CD4-positive, alpha-beta T cell treated with Interleukin-2 at 100 ng/mL for 4 hours (primary cell): ENCODE measurements around the gene TMEM214.

ENCODE experiments used
- DNase-seq: peaks from one replicate; pipeline ENCODE4 v3.0.0-alpha.2; 2020; ENCODE audit warnings: low spot score

The TMEM214 gene, protein sequence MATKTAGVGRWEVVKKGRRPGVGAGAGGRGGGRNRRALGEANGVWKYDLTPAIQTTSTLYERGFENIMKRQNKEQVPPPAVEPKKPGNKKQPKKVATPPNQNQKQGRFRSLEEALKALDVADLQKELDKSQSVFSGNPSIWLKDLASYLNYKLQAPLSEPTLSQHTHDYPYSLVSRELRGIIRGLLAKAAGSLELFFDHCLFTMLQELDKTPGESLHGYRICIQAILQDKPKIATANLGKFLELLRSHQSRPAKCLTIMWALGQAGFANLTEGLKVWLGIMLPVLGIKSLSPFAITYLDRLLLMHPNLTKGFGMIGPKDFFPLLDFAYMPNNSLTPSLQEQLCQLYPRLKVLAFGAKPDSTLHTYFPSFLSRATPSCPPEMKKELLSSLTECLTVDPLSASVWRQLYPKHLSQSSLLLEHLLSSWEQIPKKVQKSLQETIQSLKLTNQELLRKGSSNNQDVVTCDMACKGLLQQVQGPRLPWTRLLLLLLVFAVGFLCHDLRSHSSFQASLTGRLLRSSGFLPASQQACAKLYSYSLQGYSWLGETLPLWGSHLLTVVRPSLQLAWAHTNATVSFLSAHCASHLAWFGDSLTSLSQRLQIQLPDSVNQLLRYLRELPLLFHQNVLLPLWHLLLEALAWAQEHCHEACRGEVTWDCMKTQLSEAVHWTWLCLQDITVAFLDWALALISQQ

GRCh38 chr2:27032495-27033252 lies at the start of gene TMEM214:
TMEM214 (plus strand) TSS chr2:27032965; CDS start chr2:27033016, 51 bp downstream.
- peak; percentile 78 for DNase-seq

- no peak for DNase-seq
These were observed 49.0 kb upstream of the TMEM214 start for GRCh38 chr2:26983746-26984145.

GRCh38 chr2:26985807-26986206 lies 47.0 kb upstream of the TMEM214 start:
- no peak for DNase-seq

GRCh38 chr2:26986576-26986975 lies 46.2 kb upstream of the TMEM214 start:
- no peak for DNase-seq

DNA sequence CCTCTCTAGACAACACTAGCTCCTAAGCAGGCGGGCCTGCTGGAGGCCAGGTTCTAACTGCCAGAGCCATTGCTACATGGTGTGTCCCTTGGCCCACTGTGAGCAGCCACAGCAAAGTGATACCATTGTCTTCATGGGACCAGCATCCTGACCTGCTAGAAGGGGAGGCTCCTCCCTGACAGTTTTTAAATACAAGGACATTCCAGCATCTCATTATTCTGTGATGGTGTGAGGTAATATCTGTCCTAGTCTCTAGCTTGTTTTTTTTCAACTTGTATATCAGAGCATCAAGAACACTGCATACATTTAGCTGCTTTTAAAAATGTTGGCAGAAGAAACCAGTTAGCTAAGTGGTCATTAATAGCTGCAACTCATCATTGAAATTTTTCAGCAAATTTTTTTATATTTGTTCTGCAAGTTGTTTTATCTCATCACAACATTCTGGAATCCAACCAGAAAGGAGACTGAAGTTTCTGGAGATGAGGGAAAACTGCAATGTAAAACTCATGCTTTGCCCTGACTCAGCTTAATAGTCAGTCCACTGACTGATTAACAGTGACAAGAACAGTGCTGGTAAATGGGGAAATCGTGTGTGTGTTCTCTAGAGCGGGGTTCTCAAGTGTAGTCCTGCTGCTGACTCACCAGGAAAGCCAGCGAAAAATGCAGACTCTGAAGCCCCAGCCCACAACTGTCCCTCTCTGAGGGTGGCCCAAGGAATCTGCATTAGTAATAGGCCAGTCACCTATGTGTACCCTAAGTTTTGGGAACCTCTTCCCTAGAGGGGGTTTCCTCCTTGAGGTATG lies 44.5 kb upstream of the TMEM214 start:
- DNase-seq, result no peak

DNA sequence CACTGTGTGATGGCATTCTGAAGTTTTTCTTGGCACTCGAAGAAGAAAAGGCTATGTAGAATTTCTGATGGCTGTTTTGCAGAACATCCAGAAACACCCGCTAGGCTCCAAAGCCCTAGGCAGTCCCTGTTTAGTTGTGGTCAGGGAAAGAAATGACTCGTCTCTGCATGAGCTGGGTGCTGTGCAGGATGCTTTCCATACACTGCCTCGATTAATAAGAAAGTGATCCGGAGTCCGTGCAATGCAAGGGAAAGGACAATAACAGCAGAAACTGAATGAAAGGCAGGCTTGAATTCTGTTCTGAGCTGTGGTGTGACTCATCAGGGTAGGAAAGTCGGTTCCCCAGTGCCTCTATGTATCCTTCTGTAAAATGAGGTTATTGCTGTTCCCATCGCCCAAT lies 43.6 kb upstream of the TMEM214 start:
- DNase-seq, result no peak

- no peak for DNase-seq
These were observed 41.0 kb upstream of the TMEM214 start for GRCh38 chr2:26991717-26992116.

- no peak for DNase-seq
These were observed 39.0 kb upstream of the TMEM214 start for GRCh38 chr2:26993768-26994167.

GRCh38 chr2:26994983-26995382 lies 37.8 kb upstream of the TMEM214 start:
- no peak for DNase-seq

DNA sequence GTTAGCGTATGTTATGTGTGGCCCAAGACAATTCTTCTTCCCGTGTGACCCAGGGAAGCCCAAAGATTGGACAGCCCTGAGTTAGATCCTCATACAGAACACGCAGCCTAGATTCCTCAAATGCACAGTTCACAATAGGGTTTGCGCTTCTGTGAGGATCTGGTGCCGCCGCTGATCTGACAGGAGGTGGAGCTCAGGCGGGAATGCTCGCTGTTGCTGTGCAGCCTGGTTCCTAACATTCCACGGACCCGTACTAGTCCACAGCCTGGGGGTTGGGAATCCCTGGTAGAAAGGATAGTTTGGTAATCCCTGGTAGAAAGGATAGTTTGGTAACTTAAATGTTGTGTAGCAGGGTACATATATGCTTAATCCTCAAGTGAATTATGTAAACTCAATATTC lies 35.4 kb upstream of the TMEM214 start:
- DNase-seq, result no peak

GRCh38 chr2:26998323-26998722 lies 34.4 kb upstream of the TMEM214 start:
- no peak for DNase-seq

DNA sequence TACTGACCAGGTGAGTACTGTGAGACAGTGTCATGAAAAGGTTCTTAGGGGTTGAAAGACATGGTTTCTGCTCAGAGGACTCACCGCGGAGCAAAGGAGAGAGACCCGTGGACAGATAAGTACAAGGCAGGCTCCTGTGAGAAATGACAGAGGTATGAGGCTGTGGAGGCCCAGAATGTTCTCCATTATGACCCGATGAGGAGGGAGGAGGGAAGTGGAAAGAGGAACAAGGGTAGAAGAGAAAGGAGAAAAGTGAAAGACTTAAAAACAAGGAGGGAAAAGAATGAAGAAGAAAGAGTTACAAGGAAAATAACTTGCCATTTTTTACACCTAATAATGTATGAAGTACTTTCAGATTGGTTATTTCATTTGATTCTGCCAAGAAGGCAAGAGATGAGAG lies 32.5 kb upstream of the TMEM214 start:
- DNase-seq, result no peak

DNA sequence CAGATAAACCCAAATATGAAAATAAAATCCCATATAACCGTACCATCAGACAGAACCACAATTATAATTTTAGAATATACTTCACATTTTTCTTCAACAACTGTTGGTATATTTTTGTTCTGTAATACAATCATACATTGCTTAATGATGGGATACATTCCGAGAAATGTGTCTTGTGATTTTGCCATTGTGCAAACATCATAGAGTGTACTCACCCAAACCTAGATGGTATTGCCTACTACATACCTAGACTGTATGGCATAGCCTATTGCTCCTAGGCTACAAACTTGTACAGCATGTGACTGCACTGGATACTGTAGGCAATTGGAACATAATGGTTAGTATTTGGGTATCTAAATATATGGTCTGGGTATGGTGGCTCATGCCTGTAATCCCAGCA lies 31.8 kb upstream of the TMEM214 start:
- no peak for DNase-seq

- no peak for DNase-seq
These were observed 30.8 kb upstream of the TMEM214 start for GRCh38 chr2:27001950-27002349.

GRCh38 chr2:27003007-27003406 lies 29.8 kb upstream of the TMEM214 start:
- no peak for DNase-seq

DNA sequence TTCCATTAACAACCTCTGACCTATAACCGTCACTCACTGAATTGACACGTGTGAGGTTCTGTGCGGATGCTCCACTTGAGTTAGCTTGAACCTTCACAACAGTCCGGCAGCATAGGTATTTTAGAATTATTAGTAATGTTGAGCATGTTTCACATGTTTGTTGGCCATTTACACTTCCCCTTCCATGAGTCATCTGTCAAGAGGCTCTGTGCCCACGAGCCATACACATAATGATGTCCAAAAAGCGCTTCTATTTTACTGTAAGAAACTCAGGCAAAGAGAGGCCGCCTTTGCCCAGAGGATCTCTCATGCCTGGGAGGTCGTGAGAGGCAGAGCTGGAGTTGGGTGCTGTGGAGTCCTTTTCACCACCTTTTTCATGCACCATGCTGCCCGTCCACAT lies 28.9 kb upstream of the TMEM214 start:
- no peak for DNase-seq

DNA sequence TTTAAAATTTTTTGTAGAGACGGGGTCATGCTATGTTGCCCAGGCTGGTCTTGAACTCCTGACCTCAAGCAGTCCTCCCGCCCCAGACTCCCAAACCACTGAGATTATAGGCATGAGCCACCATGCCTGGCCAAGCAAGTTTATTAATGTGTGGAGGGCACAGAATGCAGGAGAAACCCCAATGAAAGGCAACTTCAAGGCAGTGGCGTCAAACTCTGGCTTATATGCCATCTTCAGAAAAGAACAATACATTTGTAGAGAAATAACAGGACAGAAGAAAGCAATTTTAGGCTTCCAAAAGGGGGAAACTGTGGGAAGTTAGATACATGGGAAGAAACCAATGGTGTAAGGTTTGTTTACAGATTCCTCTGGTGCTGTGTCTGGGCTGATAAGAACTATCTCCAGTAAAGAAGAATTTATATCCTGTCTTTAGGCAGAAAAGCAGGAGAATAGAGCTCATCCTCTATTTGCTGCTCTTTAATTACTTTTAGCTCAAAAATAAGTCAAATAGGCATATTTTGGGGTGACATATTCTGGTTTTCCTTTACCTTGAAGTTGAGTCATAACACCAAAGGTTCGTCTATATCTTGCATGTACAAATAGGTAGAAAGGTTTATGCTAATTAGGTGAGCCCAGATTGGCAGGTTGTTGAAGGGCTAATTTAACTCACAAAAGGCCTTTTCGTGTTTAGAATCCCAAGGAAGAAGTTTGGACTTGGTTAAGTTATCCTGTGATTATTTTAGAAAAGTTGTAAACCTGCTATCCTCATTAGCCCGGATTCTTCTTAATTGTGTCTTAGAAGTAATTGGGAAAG lies 26.0 kb upstream of the TMEM214 start:
- no peak for DNase-seq

DNA sequence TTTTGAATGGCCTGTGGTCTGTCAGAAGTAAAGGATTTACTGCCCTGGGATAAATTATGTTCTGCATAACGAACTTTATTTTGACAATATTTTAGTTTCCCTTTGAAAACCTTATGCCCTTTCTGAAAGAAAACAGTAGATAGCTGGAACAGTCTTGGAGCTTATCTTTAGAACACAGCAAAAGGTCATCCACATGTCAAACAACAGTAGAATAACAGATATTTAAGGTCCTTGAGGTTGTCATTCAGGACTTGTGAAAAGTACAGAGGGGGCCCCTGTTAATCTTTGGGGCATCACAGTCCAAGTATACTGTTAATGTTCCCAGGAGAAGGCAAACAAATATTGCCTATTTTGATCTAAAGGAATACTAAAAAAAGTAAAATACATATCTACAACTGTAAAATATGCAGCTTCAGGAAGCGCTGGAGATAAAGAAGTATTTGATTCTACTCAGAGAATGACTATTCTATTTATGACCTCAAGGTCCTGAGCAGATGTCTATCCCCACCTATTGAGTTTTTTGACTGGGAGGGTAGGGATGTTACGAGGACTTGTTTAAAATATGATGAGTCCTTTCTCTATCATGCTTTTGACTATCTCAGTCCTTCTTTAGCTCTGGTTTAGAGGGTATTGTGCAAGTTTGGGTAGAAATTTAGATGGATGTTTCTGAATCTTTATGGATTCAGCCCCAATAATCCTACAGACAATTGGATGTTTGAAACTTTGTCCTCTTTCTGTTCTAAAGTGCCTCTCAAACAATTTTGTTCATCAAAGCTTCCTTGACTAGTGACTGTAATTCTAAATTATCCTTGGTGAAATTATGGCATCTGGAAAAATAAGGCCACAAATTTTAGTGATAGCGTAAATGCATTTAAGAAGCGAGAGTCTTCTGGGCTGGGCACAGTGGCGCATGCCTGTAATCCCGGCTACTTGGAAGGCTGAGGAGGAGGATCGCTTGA lies 25.1 kb upstream of the TMEM214 start:
- DNase-seq, result no peak

DNA sequence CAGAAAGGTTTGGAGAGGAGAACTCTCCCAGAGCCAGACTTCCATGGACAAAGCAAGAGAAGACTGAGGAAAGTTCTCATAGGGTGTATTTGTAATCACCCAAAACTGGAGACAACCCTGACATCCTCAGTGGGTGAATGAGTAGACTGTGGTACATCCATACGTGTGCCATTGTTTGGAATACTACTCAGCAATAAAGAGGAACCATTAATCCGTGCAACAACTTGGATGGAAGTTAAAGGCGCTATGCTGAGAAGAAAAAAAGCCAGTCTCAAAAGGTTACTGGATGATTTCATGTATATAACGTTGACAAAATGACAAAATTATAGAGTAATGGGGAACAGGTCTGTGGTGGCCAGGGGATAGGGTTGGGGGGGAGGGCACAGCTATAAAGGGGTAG lies 24.1 kb upstream of the TMEM214 start:
- DNase-seq, result no peak

DNA sequence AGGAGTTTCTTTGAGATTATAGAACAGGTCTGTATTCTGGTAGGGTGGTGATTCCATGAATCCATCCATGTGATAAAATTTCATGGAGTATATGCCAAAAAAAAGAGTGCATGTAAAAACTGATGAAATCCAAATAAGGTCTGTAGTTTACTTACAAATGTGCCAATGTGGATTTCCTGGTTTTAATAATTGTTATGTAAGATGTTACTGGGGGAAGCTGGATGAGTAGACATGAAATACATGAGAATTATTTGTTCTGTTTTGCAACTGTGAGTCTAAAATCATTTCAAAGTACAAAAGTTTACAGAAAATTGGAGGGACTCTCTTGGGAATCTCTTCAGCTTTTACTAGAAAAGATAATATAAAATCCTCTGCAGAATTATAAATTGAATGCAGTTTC lies 23.7 kb upstream of the TMEM214 start:
- DNase-seq, result no peak
